PFSK-1 (cell line): ENCODE data around the gene ATG2A.

Experiments
- POLR2AphosphoS5 ChIP-seq: IDR thresholded peaks from 2 replicates; pipeline ENCODE4 v1.6.1; 2012; ENCODE audit warnings: low read depth, mild to moderate bottlenecking, control low read depth, low read length, moderate library complexity
- SIN3A ChIP-seq: IDR thresholded peaks from 2 replicates; pipeline ENCODE4 v1.6.1; 2012; ENCODE audit warnings: mild to moderate bottlenecking, low read length, moderate library complexity, borderline replicate concordance; ENCODE audit not compliant: insufficient read depth
- TAF1 ChIP-seq: IDR thresholded peaks from 2 replicates; pipeline ENCODE4 v1.6.1; 2012; ENCODE audit warnings: low read length, control low read depth, borderline replicate concordance; ENCODE audit not compliant: insufficient read depth

- no peak for TF ChIP-seq TAF1
- no peak for TF ChIP-seq POLR2AphosphoS5
- no peak for TF ChIP-seq SIN3A
These were observed 33.0 kb downstream of the ATG2A start for GRCh38 chr11:64884019-64884418.
